Ascending aorta (tissue), 2 donors: ENCODE data around the gene COL18A1. TPM values are rescaled to one million over a fixed set of nuclear protein-coding genes. Genes with fewer than 3 reads are reported as not detected.

Source experiments
- DNase-seq, 2 donors: peaks; one replicate each; pipeline ENCODE4 v3.0.0-alpha.2; 2019; ENCODE audit warnings: low spot score in 2 of 2
- H3K27ac ChIP-seq, 2 donors: fragments of 200-600 bp; sonication (generic); one replicate each; pipeline ENCODE4 v1.5.1; 2016 to 2017; ENCODE audit warnings: mild to moderate bottlenecking in 1 of 2
- H3K27me3 ChIP-seq: fragments of 200-600 bp; sonication (generic); one replicate; pipeline ENCODE4 v1.5.1; 2017
- H3K36me3 ChIP-seq, 2 donors: fragments of 200-600 bp; sonication (generic); one replicate each; pipeline ENCODE4 v1.5.1; 2016
- H3K4me1 ChIP-seq, 2 donors: fragments of 200-600 bp; sonication (generic); one replicate each; pipeline ENCODE4 v1.5.1; 2016 to 2017; ENCODE audit warnings: mild to moderate bottlenecking in 1 of 2
- H3K4me3 ChIP-seq, 2 donors: fragments of 200-600 bp; sonication (generic); one replicate each; pipeline ENCODE4 v1.5.1; 2016 to 2017; ENCODE audit warnings: mild to moderate bottlenecking in 1 of 2
- H3K9me3 ChIP-seq, 2 donors: fragments of 200-600 bp; sonication (generic); one replicate each; pipeline ENCODE4 v1.5.1; 2016
- intact Hi-C: fragments of 100-400 bp; cut with DNase I; formaldehyde crosslinking; loops from one replicate; pipeline ENCODE4 v1.15.1; 2023
- total RNA-seq: library from RNA; depleted of rRNA; stranded (reverse); fragments of >200 nt; gene quantifications from one replicate; pipeline ENCODE4 v1.1.0, GENCODE V29; 2016
- TF ChIP-seq, protein P1 (sequence below), 3 experiments: fragments of 200-600 bp in 2 of 3; fragments of 450-650 bp in 1 of 3; sonication (generic) in 2 of 3; IDR thresholded peaks; one replicate each; pipeline ENCODE4 v1.5.1; 2016 to 2019; ENCODE audit warnings: antibody characterized with exemption in 3 of 3, mild to moderate bottlenecking in 1 of 3, moderate library complexity in 1 of 3

The COL18A1 gene
- total RNA-seq, 1 donor from 2014 or later = 699 TPM

DNA sequence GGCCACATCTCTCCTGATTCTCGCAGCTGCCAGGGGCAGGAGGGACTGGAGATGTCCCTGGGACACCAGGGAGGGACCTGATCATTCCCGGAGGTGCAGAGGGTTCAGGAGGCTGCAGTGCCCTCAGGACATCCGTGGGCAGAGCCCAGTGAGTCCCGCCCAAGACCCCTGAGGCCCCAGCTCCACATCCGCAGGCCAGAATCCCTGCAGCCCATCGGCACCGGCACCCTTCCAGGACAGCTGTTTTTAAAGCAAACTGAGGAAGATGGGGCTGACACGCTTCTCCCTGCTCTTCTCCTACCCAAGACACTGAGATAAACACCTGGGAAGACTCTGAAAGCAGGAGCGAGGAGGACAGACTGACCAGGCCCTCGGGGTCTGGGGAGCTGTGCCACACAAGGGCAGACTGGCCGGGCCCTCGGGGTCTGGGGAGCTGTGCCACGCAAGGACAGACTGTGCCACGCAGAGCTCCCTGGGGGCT is 111.7 kb downstream of the COL18A1 start:
- TF ChIP-seq, protein P1, sequence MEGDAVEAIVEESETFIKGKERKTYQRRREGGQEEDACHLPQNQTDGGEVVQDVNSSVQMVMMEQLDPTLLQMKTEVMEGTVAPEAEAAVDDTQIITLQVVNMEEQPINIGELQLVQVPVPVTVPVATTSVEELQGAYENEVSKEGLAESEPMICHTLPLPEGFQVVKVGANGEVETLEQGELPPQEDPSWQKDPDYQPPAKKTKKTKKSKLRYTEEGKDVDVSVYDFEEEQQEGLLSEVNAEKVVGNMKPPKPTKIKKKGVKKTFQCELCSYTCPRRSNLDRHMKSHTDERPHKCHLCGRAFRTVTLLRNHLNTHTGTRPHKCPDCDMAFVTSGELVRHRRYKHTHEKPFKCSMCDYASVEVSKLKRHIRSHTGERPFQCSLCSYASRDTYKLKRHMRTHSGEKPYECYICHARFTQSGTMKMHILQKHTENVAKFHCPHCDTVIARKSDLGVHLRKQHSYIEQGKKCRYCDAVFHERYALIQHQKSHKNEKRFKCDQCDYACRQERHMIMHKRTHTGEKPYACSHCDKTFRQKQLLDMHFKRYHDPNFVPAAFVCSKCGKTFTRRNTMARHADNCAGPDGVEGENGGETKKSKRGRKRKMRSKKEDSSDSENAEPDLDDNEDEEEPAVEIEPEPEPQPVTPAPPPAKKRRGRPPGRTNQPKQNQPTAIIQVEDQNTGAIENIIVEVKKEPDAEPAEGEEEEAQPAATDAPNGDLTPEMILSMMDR (IDR thresholded peaks at IDR 0.05) = no peak
- H3K27ac ChIP-seq = no peak overlapping the region

DNA sequence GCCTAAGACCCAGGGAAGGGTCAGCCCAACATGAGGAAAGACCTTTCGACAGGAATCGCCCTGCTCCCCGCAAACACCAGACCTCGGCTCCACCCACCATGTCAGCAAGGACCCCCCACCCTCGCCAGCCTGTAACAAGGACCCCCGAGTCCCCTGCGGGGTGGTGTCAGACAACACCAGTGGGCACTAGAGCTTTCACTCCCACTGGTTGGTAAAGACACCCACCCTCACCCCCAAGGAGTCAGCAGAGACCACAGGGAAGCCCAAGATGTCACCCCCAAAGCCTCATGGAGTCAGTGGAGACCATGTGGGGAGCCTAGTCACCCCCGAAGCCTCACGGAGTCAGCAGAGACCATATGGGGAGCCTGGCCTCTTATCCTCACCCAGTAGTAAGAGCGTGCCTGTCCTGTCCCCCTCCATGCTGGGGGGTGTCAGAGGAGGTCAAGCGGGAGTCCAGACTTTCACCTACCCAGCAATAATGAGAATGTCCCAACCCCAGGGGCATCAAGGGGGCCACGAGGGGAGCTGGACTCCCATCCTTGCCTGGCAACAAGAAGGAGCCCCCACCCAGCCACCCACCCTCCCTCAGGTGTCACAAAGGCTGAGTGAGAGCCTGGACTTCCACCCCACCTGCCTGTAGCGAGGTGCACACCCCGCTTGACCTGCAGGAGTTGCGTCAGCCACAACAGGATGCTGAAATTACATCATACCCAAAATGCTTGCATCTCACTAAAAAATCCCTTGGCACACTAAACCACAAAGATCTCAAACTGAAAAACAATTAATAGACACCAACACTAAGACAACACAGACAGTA is 112.5 kb downstream of the COL18A1 start:
- H3K4me1 ChIP-seq = no peaks in the 10 kb centered on the region

More for the DNA sequence above, 111.7 kb downstream of the COL18A1 start:
- intact Hi-C loops = no loop called here
- H3K36me3 ChIP-seq = peaks cover 9 to 13% of the 10 kb centered on the region in 2 donors
- H3K9me3 ChIP-seq = peaks cover 26 to 38% of the 10 kb centered on the region in 2 donors
- no peak overlapping the region for H3K4me3 ChIP-seq
- no peaks in the 10 kb centered on the region for H3K4me1 ChIP-seq
- no peaks in the 10 kb centered on the region for H3K27me3 ChIP-seq
- DNase-seq = peak in 1 of 2 donors; percentile 51

DNA sequence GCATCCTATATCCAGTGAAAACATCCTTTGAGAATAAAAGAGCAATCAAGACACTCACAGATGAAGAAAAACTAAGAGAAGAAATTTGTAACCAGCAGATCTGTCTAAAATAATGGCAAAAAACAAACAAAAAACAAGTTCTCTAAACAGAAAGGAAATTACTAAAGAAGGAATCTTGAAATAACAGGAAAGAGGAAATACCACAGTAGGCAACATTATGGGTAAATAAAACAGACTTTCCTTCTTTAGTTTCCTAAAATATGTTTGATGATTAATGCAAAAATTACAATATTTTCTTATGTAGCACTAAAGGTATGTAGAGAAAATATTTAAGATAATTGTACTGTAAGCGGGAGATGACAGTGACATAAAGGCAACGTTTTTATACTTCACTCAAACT is 113.8 kb downstream of the COL18A1 start:
- H3K36me3 ChIP-seq = no peaks in the 10 kb centered on the region
- H3K27ac ChIP-seq = no peak overlapping the region
- no peak for DNase-seq
- intact Hi-C loops = no loop called here
- H3K4me1 ChIP-seq = no peaks in the 10 kb centered on the region
- H3K9me3 ChIP-seq = peaks cover 28 to 41% of the 10 kb centered on the region in 2 donors
- no peak overlapping the region for H3K4me3 ChIP-seq
- H3K27me3 ChIP-seq = no peaks in the 10 kb centered on the region
- TF ChIP-seq, protein P1 (IDR thresholded peaks at IDR 0.05) = no peak

More for the DNA sequence above, 112.5 kb downstream of the COL18A1 start:
- Histone ChIP-seq H3K36me3 (peaks cover 3 to 5% of the 10 kb centered on the region in 2 donors), H3K27ac (no peak overlapping the region), H3K9me3 (peaks cover 28 to 41% of the 10 kb centered on the region in 2 donors), H3K4me3 (no peak overlapping the region), H3K27me3 (no peaks in the 10 kb centered on the region)
- peak in 1 of 2 donors; percentile 60 for DNase-seq
- intact Hi-C loops = no loop called here
- TF ChIP-seq, protein P1 (IDR thresholded peaks at IDR 0.05) = no peak

DNA sequence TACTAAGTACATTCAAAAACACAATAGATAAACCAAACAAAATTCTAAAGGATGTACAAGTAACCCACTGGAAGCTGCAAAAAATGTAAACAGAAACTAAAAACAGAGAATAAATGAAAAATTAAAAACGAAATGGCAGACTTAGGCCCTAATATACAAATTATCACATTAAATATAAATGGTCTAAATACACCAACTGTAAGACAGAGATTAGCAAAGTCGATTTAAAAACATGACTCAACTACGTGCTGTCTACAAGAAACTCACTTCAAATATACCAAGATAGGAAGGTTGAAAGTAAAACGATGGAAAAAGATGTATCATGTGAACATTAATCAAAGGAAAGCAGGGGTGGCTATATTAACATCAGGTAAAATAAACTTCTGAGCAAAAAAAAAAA is 114.2 kb downstream of the COL18A1 start:
- H3K27me3 ChIP-seq = no peaks in the 10 kb centered on the region
- no peak for DNase-seq
- H3K9me3 ChIP-seq = peaks cover 28 to 41% of the 10 kb centered on the region in 2 donors
- TF ChIP-seq, protein P1 (IDR thresholded peaks at IDR 0.05) = no peak
- no peaks in the 10 kb centered on the region for H3K36me3 ChIP-seq
- intact Hi-C loops = no loop called here
- no peak overlapping the region for H3K27ac ChIP-seq
- H3K4me1 ChIP-seq = no peaks in the 10 kb centered on the region
- H3K4me3 ChIP-seq = no peak overlapping the region

DNA sequence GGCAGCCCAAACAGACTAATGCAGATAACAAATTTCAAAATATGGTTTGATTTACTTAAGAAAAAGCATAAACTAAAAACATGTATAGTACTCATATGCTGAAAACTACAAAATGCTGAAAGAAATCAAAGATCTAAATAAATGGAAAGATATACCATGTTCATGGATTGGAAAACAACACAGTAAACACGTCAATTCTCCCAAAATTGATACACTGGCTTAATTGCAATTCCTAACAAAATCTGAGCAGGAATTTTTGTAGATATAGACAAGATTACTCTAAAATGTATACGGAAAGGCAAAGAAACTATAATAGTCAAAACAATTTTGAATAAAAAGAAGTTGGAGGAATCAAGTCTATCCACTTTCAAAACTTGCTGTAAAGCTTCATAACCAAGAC is 116.3 kb downstream of the COL18A1 start:
- Histone ChIP-seq H3K36me3 (no peaks in the 10 kb centered on the region), H3K9me3 (peaks cover 28 to 41% of the 10 kb centered on the region in 2 donors), H3K27ac (no peak overlapping the region), H3K27me3 (no peaks in the 10 kb centered on the region), H3K4me1 (no peaks in the 10 kb centered on the region), H3K4me3 (no peak overlapping the region)
- DNase-seq = no peak
- TF ChIP-seq, protein P1 (IDR thresholded peaks at IDR 0.05) = no peak
- intact Hi-C loops = no loop called here
